Measurements from ENCODE around the gene LUZP2.

LUZP2 gene

GRCh38 chr11:24738972-24739371 lies 242.1 kb downstream of the LUZP2 start:
- no peaks in the 10 kb centered on the region for H3K9me2 ChIP-seq (replicated peaks; ENCODE audit: insufficient read depth, low read length)
- TF ChIP-seq EZH2 (optimal IDR thresholded peaks at IDR 0.05; ENCODE audit: low read depth, low read length) (no peak), EZH2phosphoT487 (IDR thresholded peaks at IDR 0.05; ENCODE audit: low read length) (no peak)
- TF ChIP-seq, protein P1, sequence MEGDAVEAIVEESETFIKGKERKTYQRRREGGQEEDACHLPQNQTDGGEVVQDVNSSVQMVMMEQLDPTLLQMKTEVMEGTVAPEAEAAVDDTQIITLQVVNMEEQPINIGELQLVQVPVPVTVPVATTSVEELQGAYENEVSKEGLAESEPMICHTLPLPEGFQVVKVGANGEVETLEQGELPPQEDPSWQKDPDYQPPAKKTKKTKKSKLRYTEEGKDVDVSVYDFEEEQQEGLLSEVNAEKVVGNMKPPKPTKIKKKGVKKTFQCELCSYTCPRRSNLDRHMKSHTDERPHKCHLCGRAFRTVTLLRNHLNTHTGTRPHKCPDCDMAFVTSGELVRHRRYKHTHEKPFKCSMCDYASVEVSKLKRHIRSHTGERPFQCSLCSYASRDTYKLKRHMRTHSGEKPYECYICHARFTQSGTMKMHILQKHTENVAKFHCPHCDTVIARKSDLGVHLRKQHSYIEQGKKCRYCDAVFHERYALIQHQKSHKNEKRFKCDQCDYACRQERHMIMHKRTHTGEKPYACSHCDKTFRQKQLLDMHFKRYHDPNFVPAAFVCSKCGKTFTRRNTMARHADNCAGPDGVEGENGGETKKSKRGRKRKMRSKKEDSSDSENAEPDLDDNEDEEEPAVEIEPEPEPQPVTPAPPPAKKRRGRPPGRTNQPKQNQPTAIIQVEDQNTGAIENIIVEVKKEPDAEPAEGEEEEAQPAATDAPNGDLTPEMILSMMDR (IDR thresholded peaks at IDR 0.05; ENCODE audit: low read length), result no peak
- H3K79me2 ChIP-seq (ENCODE audit: low read length), result no peaks in the 10 kb centered on the region
- H3K36me3 ChIP-seq (replicated peaks; ENCODE audit: insufficient read depth, low read length), result no peaks in the 10 kb centered on the region
- no peaks in the 10 kb centered on the region for H3K9me3 ChIP-seq (replicated peaks; ENCODE audit: insufficient read depth, low read length)
- no peaks in the 10 kb centered on the region for H3F3A ChIP-seq (ENCODE audit: insufficient read depth, low read length)
- no peak overlapping the region for H3K9ac ChIP-seq (ENCODE audit: low read length)
- H3K27ac ChIP-seq (ENCODE audit: low read length), result no peak overlapping the region
- DNase-seq, result no peak
- H3K27me3 ChIP-seq (replicated peaks; ENCODE audit: insufficient read depth, low read length), result no peaks in the 10 kb centered on the region
- no peaks in the 10 kb centered on the region for H3K4me1 ChIP-seq (ENCODE audit: low read length)
- no peaks in the 10 kb centered on the region for H4K20me1 ChIP-seq (ENCODE audit: insufficient read depth, low read length)
- H3K4me3 ChIP-seq (ENCODE audit: low read length), result no peak overlapping the region
- no peak overlapping the region for H2AFZ ChIP-seq (ENCODE audit: low read length)
- no peak overlapping the region for H3K4me2 ChIP-seq (ENCODE audit: low read depth, low read length)

GRCh38 chr11:24739637-24740036 lies 242.8 kb downstream of the LUZP2 start:
- Histone ChIP-seq H3K4me3 (ENCODE audit: low read length) (no peak overlapping the region), H3K9me2 (replicated peaks; ENCODE audit: insufficient read depth, low read length) (no peaks in the 10 kb centered on the region), H3K4me1 (ENCODE audit: low read length) (no peaks in the 10 kb centered on the region), H3K36me3 (replicated peaks; ENCODE audit: insufficient read depth, low read length) (no peaks in the 10 kb centered on the region), H3K79me2 (ENCODE audit: low read length) (no peaks in the 10 kb centered on the region), H3K9ac (ENCODE audit: low read length) (no peak overlapping the region), H2AFZ (ENCODE audit: low read length) (no peak overlapping the region), H3K4me2 (ENCODE audit: low read depth, low read length) (no peak overlapping the region), H3K27ac (ENCODE audit: low read length) (no peak overlapping the region), H3K27me3 (replicated peaks; ENCODE audit: insufficient read depth, low read length) (no peaks in the 10 kb centered on the region), H3F3A (ENCODE audit: insufficient read depth, low read length) (no peaks in the 10 kb centered on the region), H4K20me1 (ENCODE audit: insufficient read depth, low read length) (no peaks in the 10 kb centered on the region), H3K9me3 (replicated peaks; ENCODE audit: insufficient read depth, low read length) (no peaks in the 10 kb centered on the region)
- DNase-seq, result no peak
- TF ChIP-seq EZH2 (optimal IDR thresholded peaks at IDR 0.05; ENCODE audit: low read depth, low read length) (no peak), EZH2phosphoT487 (IDR thresholded peaks at IDR 0.05; ENCODE audit: low read length) (no peak)
- TF ChIP-seq, protein P1 (IDR thresholded peaks at IDR 0.05; ENCODE audit: low read length), result no peak

GRCh38 chr11:24747275-24748251 lies 250.7 kb downstream of the LUZP2 start:
- H3K27me3 ChIP-seq (replicated peaks; ENCODE audit: insufficient read depth, low read length), result no peaks in the 10 kb centered on the region
- H3K36me3 ChIP-seq (replicated peaks; ENCODE audit: insufficient read depth, low read length), result no peaks in the 10 kb centered on the region
- H3K9me2 ChIP-seq (replicated peaks; ENCODE audit: insufficient read depth, low read length), result no peaks in the 10 kb centered on the region
- no peaks in the 10 kb centered on the region for H3K79me2 ChIP-seq (ENCODE audit: low read length)
- no peaks in the 10 kb centered on the region for H3K9me3 ChIP-seq (replicated peaks; ENCODE audit: insufficient read depth, low read length)
- peak; percentile 92 for DNase-seq
- H3K4me1 ChIP-seq (ENCODE audit: low read length), result peaks cover 17% of the 10 kb centered on the region
- peak overlapping the region; percentile 62; the same call in 1 of the 2 replicates for H3K27ac ChIP-seq (ENCODE audit: low read length)
- no peaks in the 10 kb centered on the region for H4K20me1 ChIP-seq (ENCODE audit: insufficient read depth, low read length)
- H3K4me3 ChIP-seq (ENCODE audit: low read length), result no peak overlapping the region
- TF ChIP-seq, protein P1 (IDR thresholded peaks at IDR 0.05; ENCODE audit: low read length), result no peak
- TF ChIP-seq EZH2 (optimal IDR thresholded peaks at IDR 0.05; ENCODE audit: low read depth, low read length) (no peak), EZH2phosphoT487 (IDR thresholded peaks at IDR 0.05; ENCODE audit: low read length) (no peak)
- H2AFZ ChIP-seq (ENCODE audit: low read length), result peak overlapping the region; percentile 73
- no peaks in the 10 kb centered on the region for H3F3A ChIP-seq (ENCODE audit: insufficient read depth, low read length)
- no peak overlapping the region for H3K9ac ChIP-seq (ENCODE audit: low read length)
- peak overlapping the region; percentile 6; the same call in 1 of the 2 replicates for H3K4me2 ChIP-seq (ENCODE audit: low read depth, low read length)
